ENCODE data around the gene CCDC13. TPM values are rescaled to one million over a fixed set of nuclear protein-coding genes. Genes with fewer than 3 reads are reported as not detected.

Gene CCDC13
- total RNA-seq, 1 donor from 2014 or later = 1.7 TPM

- no peak for TF ChIP-seq CTCF (IDR thresholded peaks at IDR 0.05)
- Mint-ChIP-seq H3K4me1 (peaks cover 38% of the 10 kb centered on the region), H3K27ac (peak overlapping the region; percentile 87), H3K9me3 (no peaks in the 10 kb centered on the region), H3K4me3 (peak overlapping the region; percentile 97), H3K27me3 (peaks cover 8% of the 10 kb centered on the region), H3K36me3 (ENCODE audit: low read depth) (peaks cover 8% of the 10 kb centered on the region)
- no peak for DNase-seq
- ATAC-seq (ENCODE audit: low read depth) = no peak
- POLR2A ChIA-PET = interaction anchor here (0.7 to 1.7 kb wide), 4 partner anchors 12 to 205 kb away, joined by 3 to 6 read pairs (median 3); partner anchors contain the start of gene NKTR
- CTCF ChIA-PET = no interaction called here
- intact Hi-C loops (cut with micrococcal nuclease) = loop anchor here (2.0 to 10.0 kb wide), 3 partner anchors 24 to 480 kb away; partner anchors contain the start of genes POMGNT2 and SNRK
Observed at GRCh38 chr3:42805141-42805821, 32.2 kb upstream of the CCDC13 start.

GRCh38 chr3:42804831-42805132 lies 31.7 kb upstream of the CCDC13 start:
- DNase-seq (no peak), ATAC-seq (ENCODE audit: low read depth) (no peak)
- ChIA-PET POLR2A (interaction anchor here (0.7 to 1.7 kb wide), 4 partner anchors 11 to 204 kb away, joined by 3 to 6 read pairs (median 3); partner anchors contain the start of gene NKTR), CTCF (no interaction called here)
- no peak for TF ChIP-seq CTCF (IDR thresholded peaks at IDR 0.05)
- peaks cover 39% of the 10 kb centered on the region for H3K4me1 Mint-ChIP-seq
- peaks cover 8% of the 10 kb centered on the region for H3K27me3 Mint-ChIP-seq
- intact Hi-C loops (cut with micrococcal nuclease) = loop anchor here (1.0 to 10.0 kb wide), 6 partner anchors 24 to 480 kb away; partner anchors contain the start of genes CCDC13, POMGNT2 and SNRK
- peaks cover 8% of the 10 kb centered on the region for H3K36me3 Mint-ChIP-seq (ENCODE audit: low read depth)
- H3K4me3 Mint-ChIP-seq = peak overlapping the region; percentile 97
- H3K27ac Mint-ChIP-seq = peak overlapping the region; percentile 87
- no peaks in the 10 kb centered on the region for H3K9me3 Mint-ChIP-seq

- Mint-ChIP-seq H3K4me1 (peaks cover 41% of the 10 kb centered on the region), H3K27ac (peak within 1 kb of the TSS; percentile 87), H3K27me3 (peaks cover 6% of the 10 kb centered on the region), H3K9me3 (no peaks in the 10 kb centered on the region), H3K36me3 (ENCODE audit: low read depth) (peaks cover 8% of the 10 kb centered on the region), H3K4me3 (peak within 1 kb of the TSS; percentile 97)
- intact Hi-C loops (cut with micrococcal nuclease) = loop anchor here (1.0 to 10.0 kb wide), 6 partner anchors 23 to 481 kb away; partner anchors contain the start of genes CCDC13, POMGNT2 and SNRK
- ATAC-seq (ENCODE audit: low read depth) = peak; percentile 99
- no peak for TF ChIP-seq CTCF (IDR thresholded peaks at IDR 0.05)
- DNase-seq = peak; percentile 83
- ChIA-PET CTCF (interaction anchor here (2.3 kb wide), 1 partner anchor 77 kb away, joined by 6 read pairs; no protein-coding TSS in a partner anchor), POLR2A (interaction anchor here (0.6 to 1.7 kb wide), 8 partner anchors 11 to 214 kb away, joined by 3 to 7 read pairs (median 4); partner anchors contain the start of genes NKTR and SS18L2)
Observed at GRCh38 chr3:42804106-42804830, 31.2 kb upstream of the CCDC13 start, which contains the start of gene HIGD1A. Gene HIGD1A (minus strand): TSS chr3:42804490. CDS start chr3:42794253, 10,237 bp downstream.

GRCh38 chr3:42803414-42804105 lies 30.5 kb upstream of the CCDC13 start:
- CTCF ChIA-PET = interaction anchor here (0.9 to 2.3 kb wide), 3 partner anchors 24 to 77 kb away, joined by 3 to 6 read pairs (median 4); no protein-coding TSS in a partner anchor
- no peak for DNase-seq
- no peaks in the 10 kb centered on the region for H3K9me3 Mint-ChIP-seq

More at GRCh38 chr3:42803414-42804105, 30.5 kb upstream of the CCDC13 start:
- no peak for TF ChIP-seq CTCF (IDR thresholded peaks at IDR 0.05)
- H3K4me1 Mint-ChIP-seq = peaks cover 41% of the 10 kb centered on the region
- peak; percentile 4 for ATAC-seq (ENCODE audit: low read depth)
- intact Hi-C loops (cut with micrococcal nuclease) = loop anchor here (1.0 to 10.0 kb wide), 6 partner anchors 23 to 481 kb away; partner anchors contain the start of genes CCDC13, POMGNT2 and SNRK
- peaks cover 6% of the 10 kb centered on the region for H3K27me3 Mint-ChIP-seq
- H3K4me3 Mint-ChIP-seq = peak overlapping the region; percentile 97
- POLR2A ChIA-PET = interaction anchor here (0.6 to 1.7 kb wide), 5 partner anchors 14 to 213 kb away, joined by 3 to 7 read pairs (median 6); partner anchors contain the start of gene SS18L2
- H3K36me3 Mint-ChIP-seq (ENCODE audit: low read depth) = peaks cover 8% of the 10 kb centered on the region
- peak overlapping the region; percentile 87 for H3K27ac Mint-ChIP-seq

All from activated B cell treated with CpG ODN at 0.5 μM for 24 hours (primary cell).